ENCODE results near the gene IGFBP5. TPM values are rescaled to one million over a fixed set of nuclear protein-coding genes. Genes with fewer than 3 reads are reported as not detected.

The IGFBP5 gene
- total and polyA plus RNA-seq, 2 of the 8 experiments (the other 6 are each of a cell fraction or from before 2014, with no cell fraction given): 2.2 to 2.5 TPM

DNA sequence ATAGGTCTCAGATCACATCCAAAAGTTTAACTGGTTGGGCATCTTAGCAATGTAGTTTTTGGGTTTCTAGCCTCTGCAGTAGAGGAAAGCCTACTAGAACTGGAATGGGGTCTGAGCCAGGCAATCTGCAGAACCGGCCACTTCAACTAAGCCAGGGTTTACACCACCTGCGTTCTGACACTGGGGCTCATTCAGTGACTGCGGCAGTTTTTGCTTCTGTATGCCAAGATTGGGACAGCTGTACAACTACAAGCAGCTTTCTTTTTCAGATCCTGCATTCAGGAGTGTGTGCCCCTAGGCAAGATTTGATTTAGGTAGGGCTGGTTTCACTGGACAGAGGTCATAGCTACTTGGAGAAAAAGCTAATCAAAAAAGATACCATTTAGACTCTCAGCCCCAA lies 43.7 kb upstream of the IGFBP5 start:
- Histone ChIP-seq H3K14ac (ENCODE audit: insufficient read length) (no peak overlapping the region), H3K23ac (ENCODE audit: insufficient read length) (no peak overlapping the region), H3K4me1 (replicated peaks in 1 of 4; ENCODE audit: control insufficient read depth in 3 of 4, insufficient read depth in 4 of 4, low read length in 3 of 4) (peaks cover 0 to 10% (median 1%) of the 10 kb centered on the region in 4 experiments; a peak in 3 of 7 replicates), H3K27me3 (replicated peaks in 1 of 4; ENCODE audit: control insufficient read depth in 3 of 4, extremely low read depth in 1 of 4, insufficient read depth in 3 of 4, low read length in 3 of 4) (no peaks in the 10 kb centered on the region), H4K5ac (ENCODE audit: insufficient read length, low read depth, low read length) (no peak overlapping the region), H3K36me3 (ENCODE audit: control insufficient read depth in 2 of 4, insufficient read depth in 4 of 4, low read length in 3 of 4) (no peaks in the 10 kb centered on the region), H3K56ac (replicated peaks; ENCODE audit: insufficient read length, low read depth, low read length) (no peak overlapping the region), H3K9me3 (ENCODE audit: insufficient read depth in 2 of 2, low read depth in 1 of 2, low read length in 1 of 2) (no peaks in the 10 kb centered on the region), H3K4me3 (ENCODE audit: extremely low read depth in 1 of 4, insufficient read depth in 2 of 4, low read depth in 3 of 4, low read length in 4 of 4) (no peak overlapping the region), H4K91ac (replicated peaks; ENCODE audit: insufficient read length, low read length) (no peak overlapping the region), H2BK5ac (ENCODE audit: low read depth, low read length) (no peak overlapping the region), H4K8ac (ENCODE audit: extremely low read depth, insufficient read depth, low read length) (no peak overlapping the region), H2AFZ (ENCODE audit: low read length) (no peak overlapping the region), H2BK15ac (ENCODE audit: low read length) (no peak overlapping the region), H4K20me1 (replicated peaks in 1 of 2; ENCODE audit: control insufficient read depth in 1 of 2, insufficient read depth in 2 of 2, low read length in 2 of 2) (no peaks in the 10 kb centered on the region), H3K18ac (ENCODE audit: extremely low read depth, low read length) (no peak overlapping the region), H3K23me2 (ENCODE audit: low read depth, low read length) (no peaks in the 10 kb centered on the region), H2AK5ac (ENCODE audit: low read depth, low read length) (no peak overlapping the region), H3K4ac (replicated peaks; ENCODE audit: insufficient read length, low read depth, low read length) (no peak overlapping the region), H3K9ac (replicated peaks in 1 of 4; ENCODE audit: extremely low read depth in 1 of 4, low read depth in 3 of 4, low read length in 3 of 4) (no peak overlapping the region), H3K79me2 (ENCODE audit: control insufficient read depth in 1 of 2, insufficient read depth in 2 of 2, low read length in 2 of 2) (no peaks in the 10 kb centered on the region), H3K27ac (ENCODE audit: low read depth, low read length) (no peak overlapping the region), H2BK12ac (ENCODE audit: low read depth, low read length) (no peak overlapping the region), H3K4me2 (ENCODE audit: insufficient read depth in 1 of 2, low read depth in 2 of 2, low read length in 2 of 2) (no peak overlapping the region), H2BK20ac (ENCODE audit: low read length) (no peak overlapping the region), H2BK120ac (replicated peaks; ENCODE audit: low read depth, low read length) (no peak overlapping the region), H3K79me1 (ENCODE audit: low read depth, low read length) (no peaks in the 10 kb centered on the region)
- FAIRE-seq (no peak), DNase-seq (ENCODE audit: low read depth in 1 of 2, low spot score in 2 of 2) (no peak)
- TF ChIP-seq SP1 (IDR thresholded peaks at IDR 0.05; ENCODE audit: low read depth, low read length): no peak
- TF ChIP-seq SP4 (IDR thresholded peaks at IDR 0.05; ENCODE audit: low read length): no peak
- no peak for TF ChIP-seq BRCA1 (IDR thresholded peaks at IDR 0.05; ENCODE audit: low read depth, low read length)
- TF ChIP-seq SIN3A (conservative IDR thresholded peaks at IDR 0.05 in 1 of 2, IDR thresholded peaks at IDR 0.05 in 1 of 2; ENCODE audit: low read depth in 1 of 2, low read length in 2 of 2): no peak
- no peak for TF ChIP-seq CBX5 (IDR thresholded peaks at IDR 0.05; ENCODE audit: low read depth, low read length)
- no peak for TF ChIP-seq HDAC6 (IDR thresholded peaks at IDR 0.05; ENCODE audit: low read depth, low read length)
- no peak for TF ChIP-seq MAFK (IDR thresholded peaks at IDR 0.05; ENCODE audit: low read depth, low read length)
- no peak for TF ChIP-seq POU5F1 (IDR thresholded peaks at IDR 0.05; ENCODE audit: low read depth, low read length)
- TF ChIP-seq RNF2 (IDR thresholded peaks at IDR 0.05; ENCODE audit: borderline replicate concordance, low read depth, low read length, missing control alignments, poor library complexity, severe bottlenecking): no peak
- TF ChIP-seq RBBP5 (IDR thresholded peaks at IDR 0.05; ENCODE audit: borderline replicate concordance, low read depth, low read length): no peak
- TF ChIP-seq CBX8 (IDR thresholded peaks at IDR 0.05; ENCODE audit: borderline replicate concordance, low read depth, low read length): no peak
- TF ChIP-seq SP2 (IDR thresholded peaks at IDR 0.05; ENCODE audit: low read length): no peak
- ChIA-PET CTCF (ENCODE audit: partially characterized antibody) (interaction anchor here (0.6 to 1.7 kb wide), 8 partner anchors 8 to 41 kb away, joined by 3 to 7 read pairs (median 5); no protein-coding TSS in a partner anchor), POLR2A (ENCODE audit: partially characterized antibody) (no interaction called here)
- 95% methylated on average over 3 of the region's 3 CpGs; no CpG with 5 or more reads in 1 of the 2 experiments for WGBS, 2 experiments (ENCODE audit: extremely low coverage in 1 of 2, insufficient coverage in 1 of 2, insufficient read length in 1 of 2, insufficient replicate concordance in 2 of 2, low coverage in 1 of 2, low lambda C conversion rate in 2 of 2, missing lambda C conversion rate in 1 of 2)

Data from H1 (cell line).